Heart left ventricle (tissue), 16 donors: ENCODE measurements around the gene AQP2. TPM values are rescaled to one million over a fixed set of nuclear protein-coding genes. Genes with fewer than 3 reads are reported as not detected.

Experiments used
- ATAC-seq, 4 donors: fragments of 200-7000 bp; cut with Tn5 transposase; one replicate each; pipeline ENCODE4 v1.9.1; 2020 to 2022; ENCODE audit warnings: moderate library complexity in 4 of 4, mild to moderate bottlenecking in 3 of 4, moderate number of reproducible peaks in 1 of 4
- DNase-seq, 5 donors: peaks; one replicate each; pipeline ENCODE4 v3.0.0-alpha.2; 2020
- H3K27ac ChIP-seq, 12 donors: fragments of 200-600 bp; sonication (generic) in 4 of 12; one replicate each; pipeline versions ENCODE4 v1.5.0 to v1.8.0; 2016 to 2022; ENCODE audit warnings: mild to moderate bottlenecking in 2 of 12
- H3K27me3 ChIP-seq, 9 donors: fragments of 200-600 bp; sonication (generic) in 2 of 9; one replicate each; pipeline versions ENCODE4 v1.5.1 to v1.8.0; 2016 to 2022; ENCODE audit warnings: mild to moderate bottlenecking in 3 of 9
- H3K36me3 ChIP-seq, 9 donors: fragments of 200-600 bp; sonication (generic) in 2 of 9; one replicate each; pipeline versions ENCODE4 v1.5.0 to v1.8.0; 2018 to 2022; ENCODE audit warnings: mild to moderate bottlenecking in 2 of 9
- H3K4me1 ChIP-seq, 12 donors: fragments of 200-600 bp; sonication (generic) in 4 of 12; one replicate each; pipeline versions ENCODE4 v1.5.0 to v1.8.0; 2016 to 2022; ENCODE audit warnings: mild to moderate bottlenecking in 3 of 12
- H3K4me3 ChIP-seq, 12 donors: fragments of 200-600 bp; sonication (generic) in 4 of 12; one replicate each; pipeline versions ENCODE4 v1.5.0 to v1.8.0; 2017 to 2022; ENCODE audit warnings: mild to moderate bottlenecking in 9 of 12, moderate library complexity in 4 of 12
- H3K9me3 ChIP-seq, 12 donors: fragments of 200-600 bp; sonication (generic) in 4 of 12; one replicate each; pipeline versions ENCODE4 v1.5.0 to v1.8.0; 2016 to 2022; ENCODE audit warnings: mild to moderate bottlenecking in 1 of 12
- POLR2A ChIP-seq, 2 donors: fragments of 450-650 bp; IDR thresholded peaks; one replicate each; pipeline ENCODE4 v1.6.1; 2017; ENCODE audit warnings: antibody characterized with exemption in 2 of 2, mild to moderate bottlenecking in 2 of 2, moderate library complexity in 2 of 2
- WGBS, 4 donors: extraction: QIAGEN DNeasy Blood & Tissue Kit in 2 of 4; methylation state at CpG; one replicate each; pipeline versions ENCODE4 v1.1.5 to v1.1.7; 2013 to 2018; 5-methylcytosine and 5-hydroxymethylcytosine counted together
- intact Hi-C, 10 donors: fragments of 100-400 bp; cut with DNase I; formaldehyde crosslinking; loops; one replicate each; pipeline versions ENCODE4 v1.11.1 to v1.14.2; 2022
- polyA plus RNA-seq, 2 donors: library from polyadenylated mRNA; stranded (reverse); fragments of 200-250 nt; gene quantifications; one replicate each; pipeline ENCODE4 v1.2.3, GENCODE V29; 2013
- total RNA-seq, 9 donors: library from RNA; depleted of rRNA in 2 of 9; stranded (reverse); fragments of >200 nt in 2 of 9; fragmentation: NEBNext Ultra II Directional in 3 of 9; extraction: Animal tissue kit (Norgen Biotek cat#: 25700) in 3 of 9; gene quantifications; one replicate each; pipeline versions ENCODE4 v1.1.0 to v1.2.4, GENCODE V29; 2016 to 2023
- TF ChIP-seq, protein P1 (sequence below), 12 donors: fragments of 200-600 bp; sonication (generic) in 4 of 12; IDR thresholded peaks; one replicate each; pipeline versions ENCODE4 v1.5.0 to v1.8.0; 2018 to 2022; ENCODE audit warnings: antibody characterized with exemption in 12 of 12, mild to moderate bottlenecking in 5 of 12
- donor health status: ischemic (EF 13 %, LVEDD 7.1; RV severe dilation, severe dysfunction).
- donor health status: healthy with polysubstance abuse.
- donor health status: DM: no; HTN: yes; CAD: no.
- donor health status: DM: no; HTN: no; CAD: no.
- donor health status: ischemic (EF 25% LVEDD 6.9; RV normal size, moderate dysfunction).
- donor health status: ischemic (EF 25% LVEDD 5.7; RV mildly dilated, moderate dysfunction).
- donor health status: healthy.
- donor health status: DM: yes; HTN: yes; CAD: no.
- donor health status: ischemic (EF 35%, LVEDD 5.7; RV mildly dilated, moderate dysfunction).
- donor health status: nonischemic (EF 11% LVEDD 7.7; RV severe dilation, severe dysfunction).
- donor health status: DM: yes; HTN: yes; CAD: no.
- donor health status: PGD.
- donor health status: ischemic (EF 29% LVEDD 5.4; RV normal size, mild dysfunction).
- donor health status: nonischemic (EF 23%, LVEDD 6.1; RV moderate dilation, normal function).

The AQP2 gene
- total and polyA plus RNA-seq, 11 donors = not detected

DNA sequence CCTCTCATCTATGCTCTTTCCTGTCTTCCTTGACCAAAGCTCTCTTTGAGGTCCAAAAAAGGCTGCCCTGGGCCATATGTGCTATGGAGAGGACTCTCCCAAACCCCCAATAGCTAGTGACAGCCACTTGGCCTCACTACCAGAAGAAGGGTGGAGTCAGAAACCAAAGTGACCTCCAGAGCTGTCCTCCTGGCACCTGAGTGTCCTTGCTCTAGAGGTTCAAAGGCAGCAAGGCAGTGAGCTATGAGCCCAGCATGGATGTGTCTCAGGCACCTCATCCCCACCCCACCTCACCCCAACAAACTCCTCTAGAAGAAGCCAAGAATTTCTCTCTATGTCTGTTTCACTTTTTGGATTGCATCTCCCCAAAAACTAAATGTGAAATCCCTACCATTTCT is 7.0 kb downstream of the AQP2 start:
- Histone ChIP-seq H3K4me3 (no peak overlapping the region), H3K36me3 (no peaks in the 10 kb centered on the region), H3K4me1 (peaks cover 0 to 24% (median 5%) of the 10 kb centered on the region in 12 donors), H3K27ac (no peak overlapping the region), H3K27me3 (peaks cover 0 to 88% (median 23%) of the 10 kb centered on the region in 9 donors), H3K9me3 (no peaks in the 10 kb centered on the region)
- intact Hi-C loops = loop anchor here in 1 of 10 donors (10.0 kb wide), 1 partner anchor 163 kb away; no protein-coding TSS in a partner anchor
- no peak for DNase-seq
- no peak for ATAC-seq
- TF ChIP-seq POLR2A (IDR thresholded peaks at IDR 0.05) = no peak
- TF ChIP-seq, protein P1, sequence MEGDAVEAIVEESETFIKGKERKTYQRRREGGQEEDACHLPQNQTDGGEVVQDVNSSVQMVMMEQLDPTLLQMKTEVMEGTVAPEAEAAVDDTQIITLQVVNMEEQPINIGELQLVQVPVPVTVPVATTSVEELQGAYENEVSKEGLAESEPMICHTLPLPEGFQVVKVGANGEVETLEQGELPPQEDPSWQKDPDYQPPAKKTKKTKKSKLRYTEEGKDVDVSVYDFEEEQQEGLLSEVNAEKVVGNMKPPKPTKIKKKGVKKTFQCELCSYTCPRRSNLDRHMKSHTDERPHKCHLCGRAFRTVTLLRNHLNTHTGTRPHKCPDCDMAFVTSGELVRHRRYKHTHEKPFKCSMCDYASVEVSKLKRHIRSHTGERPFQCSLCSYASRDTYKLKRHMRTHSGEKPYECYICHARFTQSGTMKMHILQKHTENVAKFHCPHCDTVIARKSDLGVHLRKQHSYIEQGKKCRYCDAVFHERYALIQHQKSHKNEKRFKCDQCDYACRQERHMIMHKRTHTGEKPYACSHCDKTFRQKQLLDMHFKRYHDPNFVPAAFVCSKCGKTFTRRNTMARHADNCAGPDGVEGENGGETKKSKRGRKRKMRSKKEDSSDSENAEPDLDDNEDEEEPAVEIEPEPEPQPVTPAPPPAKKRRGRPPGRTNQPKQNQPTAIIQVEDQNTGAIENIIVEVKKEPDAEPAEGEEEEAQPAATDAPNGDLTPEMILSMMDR (IDR thresholded peaks at IDR 0.05) = no peak

DNA sequence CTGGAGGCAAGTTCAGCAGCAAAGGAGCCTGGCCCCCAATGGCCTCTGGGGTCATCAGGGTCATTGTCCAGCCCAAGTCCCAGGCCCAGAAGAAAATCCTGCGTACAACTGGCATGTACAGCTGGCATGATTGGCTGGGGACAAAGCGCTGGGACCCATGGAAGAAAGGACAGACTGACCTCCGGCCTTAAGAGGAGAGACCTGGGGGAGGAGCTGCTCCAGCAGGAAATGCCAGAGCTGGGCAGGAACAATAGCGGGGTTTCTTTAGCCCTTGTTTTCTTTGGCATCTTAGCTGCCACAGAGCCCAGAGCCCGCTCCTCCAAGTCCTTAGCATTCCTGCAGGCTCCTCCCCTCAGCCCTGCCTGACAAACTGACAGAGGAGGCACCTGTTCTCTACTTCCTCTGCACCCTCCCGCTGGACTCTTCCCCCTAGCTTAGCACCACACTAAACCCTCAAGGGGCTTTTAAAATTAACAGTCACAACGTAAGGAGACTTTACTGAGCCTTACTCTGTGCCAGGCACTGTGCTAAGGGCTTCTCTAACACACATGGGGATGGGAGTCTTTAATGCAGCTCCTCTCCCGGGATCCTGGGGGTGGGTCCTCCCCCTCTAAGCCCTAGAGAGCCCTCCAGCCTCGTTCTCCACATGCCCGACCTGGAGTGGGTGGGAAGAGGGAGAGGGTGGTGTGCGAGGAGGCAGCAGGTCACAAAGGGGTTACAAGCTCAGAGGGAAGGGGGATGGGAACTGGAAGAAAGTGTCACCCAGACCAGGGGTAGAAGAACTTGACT is 9.3 kb downstream of the AQP2 start:
- Histone ChIP-seq H3K27me3 (peaks cover 0 to 91% (median 23%) of the 10 kb centered on the region in 9 donors), H3K9me3 (no peaks in the 10 kb centered on the region), H3K36me3 (no peaks in the 10 kb centered on the region), H3K4me1 (peaks cover 0 to 24% (median 5%) of the 10 kb centered on the region in 12 donors), H3K27ac (no peak overlapping the region), H3K4me3 (no peak overlapping the region)
- DNase-seq (peak in 1 of 5 donors; percentile 21), ATAC-seq (no peak)
- 48 to 52% (median 50%) methylated on average over 11 of the region's 11 CpGs for WGBS, 4 donors
- TF ChIP-seq POLR2A (IDR thresholded peaks at IDR 0.05) = no peak
- TF ChIP-seq, protein P1 (IDR thresholded peaks at IDR 0.05) = no peak
- intact Hi-C loops = loop anchor here in 6 of 10 donors (5.0 to 10.0 kb wide), 5 partner anchors 93 to 225 kb away; no protein-coding TSS in a partner anchor

DNA sequence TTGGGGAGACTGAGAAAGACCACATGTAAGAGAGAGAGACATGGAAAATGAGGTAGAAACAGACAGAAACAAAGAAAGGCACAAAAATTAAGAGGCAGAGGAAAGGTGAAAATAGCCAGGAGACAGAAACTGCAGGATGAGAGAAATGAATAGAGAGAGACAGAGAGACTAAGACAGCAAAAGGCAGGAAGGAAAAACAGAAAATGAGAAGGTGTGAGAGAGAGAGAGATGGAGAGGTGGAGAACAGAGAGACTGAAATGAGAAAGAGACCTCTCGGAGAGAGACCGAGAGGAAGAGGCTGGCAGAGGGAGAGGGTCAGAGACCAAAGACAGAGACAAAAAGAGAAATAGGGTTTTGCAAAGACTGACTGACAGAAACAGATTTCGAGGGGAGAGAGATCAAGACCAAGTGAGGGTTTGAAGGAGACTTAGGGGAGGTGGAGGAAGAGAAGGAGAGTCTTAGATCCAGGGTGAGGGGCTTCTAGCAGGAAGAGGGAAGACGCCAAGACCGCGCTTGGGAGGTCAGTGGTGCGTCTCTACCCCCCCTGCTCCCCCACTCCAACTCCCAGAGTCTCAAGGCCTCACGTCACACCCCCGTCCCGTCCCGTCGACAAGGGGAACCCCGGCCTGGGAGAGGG is 10.1 kb downstream of the AQP2 start:
- intact Hi-C loops = loop anchor here in 5 of 10 donors (5.0 to 10.0 kb wide), 4 partner anchors 93 to 224 kb away; no protein-coding TSS in a partner anchor
- H3K4me3 ChIP-seq = peak overlapping the region in 3 of 12 donors; percentile 11 to 47 (median 45)
- TF ChIP-seq POLR2A (IDR thresholded peaks at IDR 0.05) = no peak
- TF ChIP-seq, protein P1 (IDR thresholded peaks at IDR 0.05) = no peak
- WGBS, 4 donors = 43 to 56% (median 46%) methylated on average over 13 of the region's 13 CpGs
- peaks cover 0 to 24% (median 5%) of the 10 kb centered on the region in 12 donors for H3K4me1 ChIP-seq
- no peak for DNase-seq
- H3K9me3 ChIP-seq = no peaks in the 10 kb centered on the region
- H3K27me3 ChIP-seq = peaks cover 0 to 87% (median 17%) of the 10 kb centered on the region in 9 donors
- no peaks in the 10 kb centered on the region for H3K36me3 ChIP-seq
- H3K27ac ChIP-seq = no peak overlapping the region
- no peak for ATAC-seq
